Ovary (tissue), 9 donors: ENCODE results near the gene ACOT7. TPM values are rescaled to one million over a fixed set of nuclear protein-coding genes. Genes with fewer than 3 reads are reported as not detected.

Source experiments
- DNase-seq, 5 donors: peaks; one replicate each; pipeline ENCODE4 v3.0.0-alpha.2; 2019 to 2020
- H3K27ac ChIP-seq, 2 donors: fragments of 200-600 bp; one replicate each; pipeline versions ENCODE4 v1.5.1 to v1.8.0; 2019 to 2022
- H3K27me3 ChIP-seq: fragments of 200-600 bp; one replicate; pipeline ENCODE4 v1.8.0; 2022
- H3K36me3 ChIP-seq: fragments of 200-600 bp; sonication (generic); one replicate; pipeline ENCODE4 v1.5.1; 2019
- H3K4me1 ChIP-seq: one replicate; pipeline ENCODE4 v1.8.1; 2013; ENCODE audit warnings: mild to moderate bottlenecking, moderate library complexity; ENCODE audit not compliant: insufficient read depth
- H3K4me3 ChIP-seq: fragments of 200-600 bp; sonication (generic); one replicate; pipeline ENCODE4 v1.5.1; 2017
- H3K9me3 ChIP-seq, 2 donors: fragments of 200-600 bp in 1 of 2; sonication (generic) in 1 of 2; one replicate each; pipeline versions ENCODE4 v1.5.1 to v1.8.1; 2013 to 2019; ENCODE audit warnings: mild to moderate bottlenecking in 1 of 2, moderate library complexity in 1 of 2
- EP300 ChIP-seq: sonication (generic); formaldehyde crosslinking; IDR thresholded peaks from one replicate; pipeline ENCODE4 v1.6.1; 2017; ENCODE audit warnings: antibody characterized with exemption
- POLR2A ChIP-seq: fragments of 450-650 bp; IDR thresholded peaks from one replicate; pipeline ENCODE4 v1.6.1; 2017; ENCODE audit warnings: antibody characterized with exemption, mild to moderate bottlenecking, moderate library complexity
- WGBS, 3 donors: extraction: QIAGEN DNeasy Blood & Tissue Kit in 1 of 3; methylation state at CpG; one replicate each; pipeline versions ENCODE4 v1.1.5 to v1.1.7; 2013 to 2017; 5-methylcytosine and 5-hydroxymethylcytosine counted together
- intact Hi-C, 4 donors: fragments of 100-400 bp; cut with DNase I; formaldehyde crosslinking; loops; one replicate each; pipeline versions ENCODE4 v1.11.0 to v1.15.1; 2022 to 2023
- polyA plus RNA-seq, 2 donors: library from polyadenylated mRNA; stranded (reverse); fragments of 200-250 nt in 1 of 2; fragments of 350-450 nt in 1 of 2; fragmentation: Illumina TruSeq in 1 of 2; extraction: RNeasy Lipid Tissue Mini Kit (QIAGEN cat#74804) in 1 of 2; gene quantifications; one replicate each; pipeline ENCODE4 v1.2.3, GENCODE V29; 2013 to 2014
- total RNA-seq, 7 donors: library from RNA; depleted of rRNA in 2 of 7; stranded (reverse); fragments of >200 nt in 2 of 7; fragmentation: NEBNext Ultra II Directional in 3 of 7; extraction: Animal tissue kit (Norgen Biotek cat#: 25700) in 3 of 7; gene quantifications; one replicate each; pipeline versions ENCODE4 v1.1.0 to v1.2.4, GENCODE V29; 2016 to 2023
- TF ChIP-seq, protein P1 (sequence below), 3 donors: fragments of 450-650 bp in 2 of 3; fragments of 200-600 bp in 1 of 3; IDR thresholded peaks; one replicate each; pipeline versions ENCODE4 v1.5.1 to v1.8.0; 2016 to 2022; ENCODE audit warnings: antibody characterized with exemption in 3 of 3, mild to moderate bottlenecking in 1 of 3
- donor health status: DM: no; HTN: no; CAD: no; lungs with moderate emphysema.
- donor health status: DM: no; HTN: no; CAD: no.
- donor health status: Bipolar disorder and iron deficiency.
- donor health status: DM: yes; HTN: yes; CAD: no.
- donor health status: DM: no; HTN: no; CAD: no.
- donor health status: DM: yes; HTN: yes; CAD: no.

ACOT7 gene
- total and polyA plus RNA-seq, 9 donors, result 6.4 to 20.7 (median 11.3) TPM

DNA sequence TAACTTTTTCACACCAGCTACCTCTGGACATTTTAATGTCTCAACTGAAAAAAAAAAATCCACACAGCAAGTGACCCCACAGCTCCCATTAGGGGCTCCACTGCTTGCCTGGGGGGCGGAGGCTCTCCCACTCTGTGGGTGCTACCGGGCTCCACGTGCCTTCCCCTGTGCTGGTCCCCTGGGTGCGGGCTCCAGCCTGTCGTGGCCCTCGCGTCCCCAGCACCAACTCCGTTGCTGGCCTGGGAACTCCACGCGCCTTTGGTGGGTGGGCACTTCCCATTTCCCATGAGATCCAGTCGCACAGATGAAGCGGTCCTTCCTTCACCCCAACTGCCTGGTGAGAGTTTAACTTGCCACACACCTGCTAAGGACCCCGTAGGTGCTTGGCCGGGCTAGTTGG, 105.5 kb downstream of the ACOT7 start:
- Histone ChIP-seq H3K27me3 (no peaks in the 10 kb centered on the region), H3K4me1 (peaks cover 21% of the 10 kb centered on the region), H3K9me3 (no peaks in the 10 kb centered on the region), H3K4me3 (no peak overlapping the region), H3K27ac (peak overlapping the region; percentile 59 to 95), H3K36me3 (no peaks in the 10 kb centered on the region)
- peak in 1 of 5 donors; percentile 44 for DNase-seq
- 78 to 85% (median 82%) methylated on average over 14 of the region's 14 CpGs for WGBS, 3 donors
- TF ChIP-seq POLR2A, result no peak
- TF ChIP-seq EP300, result no peak
- TF ChIP-seq, protein P1, sequence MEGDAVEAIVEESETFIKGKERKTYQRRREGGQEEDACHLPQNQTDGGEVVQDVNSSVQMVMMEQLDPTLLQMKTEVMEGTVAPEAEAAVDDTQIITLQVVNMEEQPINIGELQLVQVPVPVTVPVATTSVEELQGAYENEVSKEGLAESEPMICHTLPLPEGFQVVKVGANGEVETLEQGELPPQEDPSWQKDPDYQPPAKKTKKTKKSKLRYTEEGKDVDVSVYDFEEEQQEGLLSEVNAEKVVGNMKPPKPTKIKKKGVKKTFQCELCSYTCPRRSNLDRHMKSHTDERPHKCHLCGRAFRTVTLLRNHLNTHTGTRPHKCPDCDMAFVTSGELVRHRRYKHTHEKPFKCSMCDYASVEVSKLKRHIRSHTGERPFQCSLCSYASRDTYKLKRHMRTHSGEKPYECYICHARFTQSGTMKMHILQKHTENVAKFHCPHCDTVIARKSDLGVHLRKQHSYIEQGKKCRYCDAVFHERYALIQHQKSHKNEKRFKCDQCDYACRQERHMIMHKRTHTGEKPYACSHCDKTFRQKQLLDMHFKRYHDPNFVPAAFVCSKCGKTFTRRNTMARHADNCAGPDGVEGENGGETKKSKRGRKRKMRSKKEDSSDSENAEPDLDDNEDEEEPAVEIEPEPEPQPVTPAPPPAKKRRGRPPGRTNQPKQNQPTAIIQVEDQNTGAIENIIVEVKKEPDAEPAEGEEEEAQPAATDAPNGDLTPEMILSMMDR (IDR thresholded peaks at IDR 0.05), result no peak
- intact Hi-C loops, result no loop called here

DNA sequence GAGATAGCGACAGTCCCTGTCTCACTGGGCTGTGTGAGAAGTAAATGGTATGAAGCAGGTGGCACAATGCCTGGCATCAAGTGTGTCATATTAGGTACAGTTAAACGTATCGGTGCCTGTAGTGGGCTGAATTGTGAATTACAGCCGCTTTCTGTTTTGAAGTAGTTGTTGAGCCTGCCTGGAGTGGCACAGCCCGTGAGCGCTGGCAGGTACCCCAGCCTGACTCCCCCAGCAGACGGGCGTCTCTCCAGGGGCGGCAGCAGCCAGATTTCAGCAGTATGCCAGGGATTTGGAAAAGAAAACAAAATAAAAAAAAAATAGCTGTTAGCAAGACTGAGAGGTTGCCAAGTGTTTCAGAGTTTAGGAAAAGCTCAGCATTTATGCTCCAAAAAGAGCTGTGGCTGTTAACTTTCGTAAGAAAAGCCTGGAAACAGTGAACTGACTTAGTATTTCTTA, 106.1 kb downstream of the ACOT7 start:
- Histone ChIP-seq H3K27ac (peak overlapping the region; percentile 67 to 95), H3K36me3 (no peaks in the 10 kb centered on the region), H3K4me3 (no peak overlapping the region), H3K27me3 (no peaks in the 10 kb centered on the region), H3K9me3 (no peaks in the 10 kb centered on the region), H3K4me1 (peaks cover 21% of the 10 kb centered on the region)
- TF ChIP-seq, protein P1 (IDR thresholded peaks at IDR 0.05), result no peak
- TF ChIP-seq EP300 (no peak), POLR2A (no peak)
- 15 to 23% (median 20%) methylated on average over 10 of the region's 10 CpGs for WGBS, 3 donors
- DNase-seq, result peak; percentile 66 to 87 (median 83)
- intact Hi-C loops, result no loop called here

DNA sequence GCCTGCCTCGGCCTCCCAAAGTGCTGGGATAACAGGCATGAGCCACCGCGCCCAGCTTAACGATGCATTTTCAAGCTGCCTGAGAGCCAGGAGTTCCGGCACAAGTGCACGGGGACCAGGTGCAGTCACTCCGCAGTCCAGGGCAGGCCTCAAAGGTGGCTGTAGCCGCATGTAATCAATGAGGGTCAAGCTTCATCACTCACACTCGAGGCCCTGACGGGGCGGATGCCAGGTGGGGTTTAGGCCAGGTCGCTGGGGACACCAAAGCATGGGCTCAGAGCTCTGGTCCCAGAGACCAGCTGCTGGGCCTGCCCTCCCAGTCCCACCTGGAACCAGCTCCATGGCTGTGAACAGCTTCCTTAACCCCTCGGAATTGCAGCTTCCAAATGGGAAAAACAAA, 106.5 kb downstream of the ACOT7 start:
- Histone ChIP-seq H3K4me1 (peaks cover 21% of the 10 kb centered on the region), H3K27me3 (no peaks in the 10 kb centered on the region), H3K27ac (peak overlapping the region; percentile 67 to 95), H3K36me3 (no peaks in the 10 kb centered on the region), H3K9me3 (no peaks in the 10 kb centered on the region), H3K4me3 (no peak overlapping the region)
- intact Hi-C loops, result no loop called here
- TF ChIP-seq, protein P1 (IDR thresholded peaks at IDR 0.05), result no peak
- TF ChIP-seq POLR2A (no peak), EP300 (no peak)
- 64 to 80% (median 77%) methylated on average over 13 of the region's 13 CpGs for WGBS, 3 donors
- DNase-seq, result peak in 1 of 5 donors; percentile 46

DNA sequence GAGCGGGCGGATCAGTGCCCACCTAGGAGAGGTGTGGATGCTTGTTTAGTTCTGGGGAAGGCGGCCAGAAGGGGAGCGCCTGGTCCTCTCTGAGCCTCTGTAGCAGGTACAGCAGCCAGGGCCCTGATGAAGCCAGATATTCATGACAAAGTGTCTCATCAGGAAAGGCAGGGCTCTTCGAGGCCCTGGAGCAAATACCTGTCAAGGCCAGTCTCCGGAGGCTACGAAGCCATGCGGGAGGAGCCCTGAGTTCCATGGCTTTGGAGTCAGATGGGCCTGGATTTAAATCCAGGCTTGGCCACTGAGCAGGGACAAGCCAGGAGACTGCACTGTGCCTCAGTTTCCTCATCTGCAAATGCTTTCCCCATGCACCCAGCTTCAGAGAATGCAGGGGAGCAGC, 107.3 kb downstream of the ACOT7 start:
- H3K9me3 ChIP-seq, result no peaks in the 10 kb centered on the region
- no peak for TF ChIP-seq EP300
- TF ChIP-seq, protein P1 (IDR thresholded peaks at IDR 0.05), result no peak
- no peak for TF ChIP-seq POLR2A
- H3K27me3 ChIP-seq, result no peaks in the 10 kb centered on the region
- H3K36me3 ChIP-seq, result no peaks in the 10 kb centered on the region
- peak overlapping the region in 1 of 2 donors; percentile 95 for H3K27ac ChIP-seq
- WGBS, 3 donors, result 94 to 97% (median 95%) methylated on average over 8 of the region's 8 CpGs
- peaks cover 17% of the 10 kb centered on the region for H3K4me1 ChIP-seq
- no peak for DNase-seq
- no peak overlapping the region for H3K4me3 ChIP-seq
- intact Hi-C loops, result no loop called here
